CD4-positive, alpha-beta T cell treated with Interleukin-1 beta for 1 hour (primary cell): ENCODE results near the gene HP1BP3.

ENCODE experiments used
- DNase-seq, 2 donors: peaks; one replicate each; pipeline ENCODE4 v3.0.0-alpha.2; 2020 to 2022

Gene HP1BP3

DNA sequence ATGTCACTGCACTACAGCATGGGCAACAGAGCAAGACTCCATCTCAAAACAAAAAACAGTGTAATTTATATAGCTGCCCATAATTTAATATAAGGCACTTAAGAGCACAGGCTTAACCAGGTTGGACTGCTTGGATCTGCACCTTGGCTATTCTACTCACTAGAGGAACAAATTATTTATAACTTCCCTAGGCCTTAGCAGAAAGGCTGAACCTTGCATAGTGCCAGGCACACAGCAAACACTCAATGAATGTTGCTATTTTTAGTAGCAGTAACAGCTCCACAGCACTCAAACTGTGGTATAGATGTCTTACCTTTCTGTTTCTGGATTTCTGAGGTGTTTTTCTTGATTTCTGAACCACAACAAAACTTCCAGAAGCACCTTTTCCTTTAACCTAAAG, 19.8 kb downstream of the HP1BP3 start:
- DNase-seq = no peak

- no peak for DNase-seq
These were observed 23.7 kb downstream of the HP1BP3 start for GRCh38 chr1:20763417-20763816.

DNA sequence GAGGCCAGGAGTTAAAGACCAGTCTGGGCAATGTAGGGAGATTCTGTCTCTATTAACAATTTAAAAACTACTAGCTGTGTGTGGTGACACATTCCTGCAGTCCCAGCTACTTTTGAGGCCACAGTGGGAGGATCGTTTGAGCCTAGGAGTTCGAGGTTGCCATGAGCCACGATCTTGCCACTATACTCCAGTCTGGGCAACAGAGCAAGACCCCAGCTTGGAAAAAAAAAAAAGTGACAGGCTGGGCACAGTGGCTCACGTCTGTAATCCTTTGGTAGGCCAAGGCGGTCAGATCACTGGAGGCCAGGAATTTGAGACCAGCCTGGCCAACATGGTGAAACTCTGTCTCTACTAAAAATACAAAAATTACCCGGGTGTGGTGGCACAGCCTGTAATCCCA, 26.8 kb downstream of the HP1BP3 start:
- DNase-seq = no peak

- DNase-seq = no peak
These were observed 33.5 kb downstream of the HP1BP3 start for GRCh38 chr1:20753589-20753988.

DNA sequence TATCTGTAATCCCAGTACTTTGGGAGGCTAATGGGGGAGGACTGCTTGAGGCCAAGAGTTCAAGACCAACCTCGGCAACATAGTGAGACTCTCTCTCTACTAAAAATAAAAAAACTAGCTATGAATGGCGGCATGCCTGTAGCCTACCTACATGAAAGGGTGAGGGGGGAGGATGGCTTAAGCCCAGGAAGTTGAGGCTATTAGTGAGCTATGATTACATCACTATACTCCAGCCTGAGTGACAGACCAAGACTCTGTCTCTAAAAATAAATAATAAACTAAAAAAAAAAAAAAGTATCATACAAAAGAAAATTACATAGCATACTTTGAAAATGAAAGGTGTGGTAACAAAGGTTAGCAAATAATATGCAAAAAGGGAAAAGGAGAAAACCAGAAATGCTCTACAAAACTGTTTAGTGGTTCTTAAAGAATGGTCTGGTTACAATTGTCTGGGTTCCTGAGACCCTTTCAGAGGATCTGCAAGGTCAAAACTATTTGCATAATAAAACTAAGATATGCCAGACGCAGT, 35.6 kb downstream of the HP1BP3 start:
- DNase-seq = no peak

- no peak for DNase-seq
These were observed 44.4 kb downstream of the HP1BP3 start for GRCh38 chr1:20742671-20743070.

DNA sequence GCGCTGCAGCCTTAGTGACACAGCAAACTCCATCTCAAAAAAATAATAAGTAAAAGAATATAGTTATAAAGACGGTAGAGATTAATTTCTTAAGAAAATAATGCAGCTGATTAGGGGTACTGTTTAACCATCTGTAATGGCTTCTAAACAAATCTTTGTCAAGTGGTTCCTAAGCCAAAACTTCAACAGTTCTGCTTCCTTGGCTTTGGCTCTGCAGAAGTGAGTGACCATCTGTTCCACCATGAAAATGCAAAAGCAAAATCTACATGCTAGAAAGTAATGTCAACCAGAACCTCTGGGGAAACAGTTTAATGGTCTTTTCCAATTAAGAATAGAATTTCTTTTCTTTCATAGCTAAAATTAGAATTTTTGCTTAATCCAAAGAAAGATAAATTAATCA, 46.3 kb downstream of the HP1BP3 start:
- no peak for DNase-seq

- no peak for DNase-seq
These were observed 47.9 kb downstream of the HP1BP3 start for GRCh38 chr1:20739225-20739624.

DNA sequence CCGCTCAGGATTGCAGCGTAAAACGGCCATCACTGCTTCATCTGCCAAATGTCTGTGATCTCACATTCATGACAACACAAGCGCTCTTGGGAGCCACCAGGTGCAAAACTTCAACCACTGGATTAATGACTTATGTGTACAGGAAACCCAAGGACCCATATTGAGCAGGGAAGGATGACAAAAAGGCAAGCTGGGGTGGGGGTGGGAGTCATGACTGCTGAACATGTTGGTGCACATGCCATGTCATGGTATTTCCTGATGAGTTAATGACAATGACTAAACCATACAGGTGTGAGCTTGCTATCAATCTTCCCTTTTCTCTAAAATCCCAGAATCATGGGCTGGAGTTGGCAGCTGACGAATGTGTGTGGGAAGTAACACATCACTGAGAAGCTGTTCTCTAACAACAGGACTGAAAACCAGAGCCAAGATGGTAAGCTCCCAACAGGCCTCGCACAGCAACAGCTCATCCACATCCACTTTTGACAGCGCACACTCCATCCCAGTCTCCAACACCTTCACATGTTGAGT, 51.5 kb downstream of the HP1BP3 start:
- no peak for DNase-seq

DNA sequence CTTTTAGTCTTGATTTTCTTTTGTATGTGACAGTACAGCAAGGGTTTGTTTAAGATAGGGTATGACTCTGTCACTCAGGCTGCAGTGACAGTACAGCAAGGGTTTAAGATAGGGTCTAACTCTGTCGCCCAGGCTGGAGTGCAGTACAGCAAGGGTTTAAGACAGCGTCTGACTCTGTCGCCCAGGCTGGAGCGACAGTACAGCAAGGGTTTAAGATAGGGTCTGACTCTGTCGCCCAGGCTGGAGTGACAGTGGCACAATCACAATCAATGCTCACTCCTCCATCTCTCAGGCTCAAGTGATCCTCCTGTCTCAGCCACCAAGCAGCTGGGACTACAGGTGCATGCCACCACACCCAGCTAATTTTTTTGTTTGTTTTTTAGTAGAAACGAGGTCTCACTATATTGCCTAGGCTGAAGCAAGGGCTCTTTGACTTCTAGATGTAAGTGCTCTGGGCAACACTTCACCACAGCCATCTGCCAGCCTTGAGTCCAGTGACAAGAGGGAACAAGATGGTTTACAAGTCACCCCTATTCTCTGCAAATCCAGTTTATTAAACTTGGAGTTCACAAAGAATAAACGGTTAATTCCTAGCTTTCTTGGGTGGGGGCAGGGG, 53.6 kb downstream of the HP1BP3 start:
- no peak for DNase-seq

DNA sequence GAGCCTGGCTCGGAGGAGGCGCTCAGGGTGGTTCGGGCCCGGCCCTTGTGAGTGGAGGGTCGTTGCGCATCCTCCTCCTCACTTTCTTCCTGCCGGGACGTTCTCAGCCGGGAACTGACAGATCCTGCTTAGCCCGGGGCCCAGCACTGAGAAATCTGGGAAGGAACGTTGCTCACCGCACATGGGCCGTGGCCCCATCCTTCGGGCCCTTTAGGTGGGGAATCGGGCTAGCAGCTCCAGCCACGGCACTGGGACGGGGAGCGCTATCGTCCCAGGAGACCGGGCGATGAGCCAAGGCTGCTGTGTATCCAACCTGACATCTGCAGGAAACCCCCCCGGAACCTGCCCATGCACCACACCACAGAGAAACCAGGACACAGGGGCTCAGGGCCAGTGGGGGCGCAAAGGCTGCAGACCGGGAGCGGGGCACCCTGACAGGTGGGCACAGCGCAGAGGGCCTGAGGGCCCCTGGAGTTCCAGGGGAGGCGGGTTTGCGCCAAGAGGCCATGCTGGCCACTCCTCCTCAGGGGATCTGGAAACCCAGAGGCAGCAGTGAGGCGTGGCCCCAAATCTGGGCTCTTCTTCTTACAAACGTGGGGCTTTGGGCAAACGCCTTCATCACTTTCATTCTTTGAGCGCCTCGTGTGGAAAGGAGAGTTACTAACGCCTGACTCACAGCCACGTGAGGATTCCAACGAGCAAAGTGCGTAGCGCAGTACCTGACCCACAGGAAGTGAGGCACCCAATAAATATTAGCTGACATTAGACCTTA, 54.3 kb downstream of the HP1BP3 start, which contains the start of gene SH2D5:
SH2D5 (minus strand) TSS at position 116 of the 772 bp plus-strand sequence. CDS start 4,659 bp downstream, outside the sequence.
- peak; percentile 70 to 80 for DNase-seq

DNA sequence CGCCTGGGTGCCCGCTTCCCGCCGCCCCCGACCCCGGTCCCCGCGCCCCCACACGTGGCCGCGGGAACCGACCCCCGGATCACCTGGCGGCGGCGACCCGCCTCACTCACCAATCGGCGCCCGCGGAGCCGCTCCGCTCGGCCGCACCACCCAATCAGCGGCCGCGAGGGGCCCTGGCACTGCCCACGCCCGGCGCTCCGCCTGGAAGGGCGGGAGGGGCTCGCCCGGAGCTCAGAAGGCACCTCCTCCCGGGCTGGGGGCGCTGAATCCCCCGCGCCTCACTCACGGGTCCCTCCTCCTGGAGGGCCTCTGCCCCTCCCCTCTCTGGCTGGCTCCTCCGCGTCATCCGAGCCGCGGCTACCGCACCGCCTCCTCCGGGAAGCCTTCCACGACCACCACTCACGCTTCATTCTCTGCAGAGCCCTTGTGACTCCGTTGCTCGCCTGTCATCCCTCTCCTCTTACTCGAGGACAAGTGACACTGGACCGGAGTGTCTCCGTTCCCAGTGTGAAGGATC, 55.0 kb downstream of the HP1BP3 start:
- DNase-seq = peak; percentile 55 to 64

DNA sequence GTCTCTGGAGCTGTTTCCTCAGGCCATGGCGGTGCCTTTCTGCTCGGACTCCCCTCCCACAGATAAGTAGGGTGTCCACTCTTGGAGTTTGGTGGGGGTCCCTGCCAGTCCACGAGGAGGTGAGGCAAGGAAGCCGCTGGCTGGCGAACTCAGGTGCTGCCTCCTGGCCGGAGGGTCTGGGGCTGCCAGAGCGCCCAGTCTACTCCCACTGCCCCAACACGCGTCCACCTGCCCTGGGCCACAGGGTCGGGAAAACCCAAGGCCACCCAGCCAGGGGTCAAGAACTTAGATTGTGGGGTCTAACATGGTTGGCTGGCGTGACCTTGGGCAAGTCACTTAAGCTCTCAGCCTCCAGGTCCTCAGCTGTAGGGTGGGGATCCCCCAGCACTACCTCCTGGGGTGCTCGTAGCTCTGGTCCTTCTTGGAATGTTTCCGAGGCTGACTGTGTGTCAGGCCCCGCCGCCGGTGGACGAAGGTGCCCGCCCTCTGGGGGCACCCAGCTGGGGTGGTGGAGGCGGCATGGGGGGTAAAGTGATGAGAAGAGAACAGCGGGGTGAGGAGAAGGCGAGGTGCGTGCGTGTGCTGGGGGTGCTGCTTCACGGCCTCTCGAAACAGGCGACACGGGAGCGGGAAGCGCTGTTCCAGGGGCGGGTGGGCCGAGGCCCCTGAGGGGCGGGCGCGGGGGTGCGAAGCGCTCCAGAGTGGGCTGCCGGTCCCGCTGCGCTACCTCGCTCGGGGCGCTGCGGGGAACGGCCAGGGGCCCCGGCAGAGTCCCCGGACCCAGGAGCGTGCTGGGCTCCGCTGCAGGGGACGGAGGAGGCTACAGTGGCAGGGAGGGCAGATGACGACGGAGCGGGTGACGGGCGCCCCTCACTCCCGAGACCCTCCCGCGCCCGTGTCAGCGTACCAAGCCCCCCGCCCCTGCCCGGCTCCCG, 55.8 kb downstream of the HP1BP3 start:
- DNase-seq = no peak

DNA sequence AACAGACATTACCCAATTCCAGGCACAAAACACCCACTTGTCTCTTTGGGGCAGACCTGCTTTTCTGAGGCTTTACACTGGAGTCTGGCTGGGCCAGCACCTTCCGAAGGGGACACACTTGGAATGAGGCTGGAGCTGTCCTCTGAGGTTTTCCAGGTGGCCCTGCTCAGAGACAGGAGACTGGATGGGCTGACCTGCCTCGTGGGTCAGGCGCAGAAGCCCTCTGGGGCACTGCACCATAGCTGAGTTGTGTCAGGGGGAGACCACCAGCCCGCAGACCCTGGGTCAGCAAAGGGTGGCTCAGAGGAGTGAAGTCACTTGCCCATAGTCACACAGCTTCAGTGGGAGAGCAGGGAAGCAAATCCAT, 56.4 kb downstream of the HP1BP3 start:
- no peak for DNase-seq

DNA sequence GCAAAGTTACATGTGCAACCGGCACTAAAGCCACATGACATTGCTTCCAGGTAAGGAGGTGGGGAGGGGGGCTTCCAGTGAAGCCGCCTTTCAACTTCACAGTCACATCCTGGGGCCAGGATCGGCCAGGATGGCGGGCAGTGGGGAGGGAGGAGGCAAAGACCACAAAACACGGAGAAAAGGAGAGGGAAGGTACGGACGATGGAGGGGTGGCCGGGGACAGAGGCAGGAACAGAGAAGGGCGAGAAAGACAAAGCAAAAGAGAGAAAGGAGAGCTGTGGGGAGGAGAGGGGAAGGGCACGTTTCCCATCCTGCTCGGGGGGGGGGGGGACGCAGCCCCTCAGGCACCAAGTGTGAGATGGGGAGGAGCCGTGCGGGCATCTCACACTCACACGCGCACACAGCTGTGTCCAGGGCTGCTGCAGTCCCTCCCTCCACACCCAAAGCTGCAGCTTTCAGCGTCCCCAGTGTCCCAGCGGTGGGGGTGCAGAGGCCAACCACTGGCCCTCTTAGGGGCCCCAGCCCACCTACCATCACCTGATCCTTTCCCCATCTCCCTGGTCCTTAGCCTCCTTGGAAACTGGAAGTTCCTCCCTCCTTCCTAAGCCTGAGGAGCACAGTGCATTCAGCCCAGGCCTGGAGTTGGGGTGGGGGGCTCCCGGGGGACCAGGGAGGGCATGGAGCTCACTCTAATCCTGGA, 57.0 kb downstream of the HP1BP3 start:
- DNase-seq = no peak

GRCh38 chr1:20729155-20729931, 57.8 kb downstream of the HP1BP3 start:
- DNase-seq = no peak

- DNase-seq = no peak
These were observed 58.5 kb downstream of the HP1BP3 start for GRCh38 chr1:20728371-20729154.

DNA sequence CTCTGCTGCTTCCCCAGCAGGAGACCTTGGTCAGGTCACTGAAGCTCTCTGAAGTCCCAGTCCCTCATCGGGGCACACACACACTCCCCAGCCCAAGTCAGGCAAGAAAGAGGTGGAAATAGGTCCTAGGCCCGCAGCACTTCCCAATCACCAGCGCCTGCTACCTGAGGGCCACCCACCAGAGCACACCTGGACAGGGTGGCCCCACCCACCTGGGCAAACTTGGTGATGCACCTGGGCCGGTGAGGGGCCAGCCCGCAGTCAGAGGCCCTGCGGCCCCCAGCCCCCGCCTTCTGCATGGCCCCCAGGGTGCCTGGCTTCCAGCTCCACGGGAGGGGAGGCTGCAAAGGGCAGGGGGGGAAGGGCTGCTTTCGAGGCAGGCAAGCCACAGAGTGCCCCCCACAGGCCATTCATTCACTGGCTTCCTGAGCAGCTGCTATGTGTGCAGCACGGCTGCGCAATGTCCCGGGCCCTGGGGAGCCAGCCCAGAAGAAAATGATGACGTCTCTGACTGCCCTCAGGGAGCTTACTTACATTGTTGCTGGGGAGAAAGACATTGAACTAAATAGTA, 59.3 kb downstream of the HP1BP3 start:
- DNase-seq = no peak

GRCh38 chr1:20726932-20727745, 60.0 kb downstream of the HP1BP3 start:
- no peak for DNase-seq
